Measurements from ENCODE around the gene ZNG1F.
A peak's percentile ranks its signal among the peaks of the same experiment; 100 is the strongest.
"Not testable (repeated sequence)": the region's sequence is repeated elsewhere in the genome, so short reads cannot be mapped to it uniquely, and the experiment has no call there.

Gene ZNG1F

GRCh38 chr9:41189217-41189616, at the start of gene ZNG1F:
TSS of gene ZNG1F (minus strand) at chr9:41189317. CDS start at chr9:41189258, 59 bp downstream.
- DNase-seq: not testable (repeated sequence)

GRCh38 chr9:41237110-41237749, 48.1 kb upstream of the ZNG1F start:
- peak; percentile 59 to 62 for DNase-seq

- DNase-seq: not testable (repeated sequence)
Measured at GRCh38 chr9:41236486-41237109, 47.5 kb upstream of the ZNG1F start.

- DNase-seq: peak; percentile 67 to 76
Measured at GRCh38 chr9:41234811-41235805, 46.0 kb upstream of the ZNG1F start.

- not testable (repeated sequence) for DNase-seq
Measured at GRCh38 chr9:41234221-41234620, 45.1 kb upstream of the ZNG1F start.

- DNase-seq: peak in 1 of 2 donors; percentile 16
Measured at GRCh38 chr9:41232326-41232725, 43.2 kb upstream of the ZNG1F start.

- not testable (repeated sequence) for DNase-seq
Measured at GRCh38 chr9:41230418-41230817, 41.3 kb upstream of the ZNG1F start.

GRCh38 chr9:41229408-41230401, 40.6 kb upstream of the ZNG1F start:
- no peak for DNase-seq

GRCh38 chr9:41219831-41220230, 30.7 kb upstream of the ZNG1F start:
- DNase-seq: not testable (repeated sequence)

- DNase-seq: not testable (repeated sequence)
Measured at GRCh38 chr9:41188439-41188838, 678 bp downstream of the ZNG1F start.

- not testable (repeated sequence) for DNase-seq
Measured at GRCh38 chr9:41174994-41175393, 14.1 kb downstream of the ZNG1F start.

GRCh38 chr9:41150116-41150515, 39.0 kb downstream of the ZNG1F start:
- DNase-seq: not testable (repeated sequence)

- not testable (repeated sequence) for DNase-seq
Measured at GRCh38 chr9:41141878-41142277, 47.2 kb downstream of the ZNG1F start.

- DNase-seq: not testable (repeated sequence)
Measured at GRCh38 chr9:41128581-41128980, 60.5 kb downstream of the ZNG1F start, which contains the start of gene FOXD4L6. TSS of gene FOXD4L6 (minus strand) at chr9:41128681. CDS start at chr9:41128383, 298 bp downstream.

GRCh38 chr9:41126746-41127446, 62.2 kb downstream of the ZNG1F start:
- not testable (repeated sequence) for DNase-seq

- not testable (repeated sequence) for DNase-seq
Measured at GRCh38 chr9:41125936-41126335, 63.2 kb downstream of the ZNG1F start.

GRCh38 chr9:41125109-41125658, 63.9 kb downstream of the ZNG1F start:
- DNase-seq: not testable (repeated sequence)

- DNase-seq: not testable (repeated sequence)
Measured at GRCh38 chr9:41124250-41125108, 64.6 kb downstream of the ZNG1F start.

GRCh38 chr9:41123812-41124211, 65.3 kb downstream of the ZNG1F start:
- not testable (repeated sequence) for DNase-seq

GRCh38 chr9:41123396-41123795, 65.7 kb downstream of the ZNG1F start:
- not testable (repeated sequence) for DNase-seq

Measured in CD4-positive, alpha-beta T cell treated with Interleukin-4 for 1 hour (primary cell).